K562 (cell line): ENCODE results near the gene TP53I13. TPM values are rescaled to one million over a fixed set of nuclear protein-coding genes. Genes with fewer than 3 reads are reported as not detected.
A peak's percentile ranks its signal among the peaks of the same experiment; 100 is the strongest.

Experiments
- BCOR ChIP-seq: fragments of 450-650 bp; IDR thresholded peaks from 2 replicates; pipeline ENCODE4 v1.6.1; 2016
- BHLHE40 ChIP-seq: IDR thresholded peaks from 2 replicates; pipeline ENCODE4 v1.6.1; 2011; ENCODE audit warnings: low read length, improper control_type of control experiment
- CCNT2 ChIP-seq: IDR thresholded peaks from 2 replicates; pipeline ENCODE4 v1.6.1; 2011; ENCODE audit warnings: borderline replicate concordance, low read depth, mild to moderate bottlenecking, moderate library complexity, mixed read lengths, low read length; ENCODE audit not compliant: insufficient read length; ENCODE audit errors: extremely low read depth
- CTBP1 ChIP-seq: fragments of 450-650 bp; IDR thresholded peaks from 2 replicates; pipeline ENCODE4 v1.6.1; 2016; ENCODE audit warnings: borderline replicate concordance
- FOXK2 ChIP-seq, 2 experiments: fragments of 450-650 bp; IDR thresholded peaks in 1 of 2; conservative IDR thresholded peaks in 1 of 2; 2 replicates each; pipeline ENCODE4 v1.6.1; 2016; ENCODE audit warnings: low read depth in 2 of 2, mild to moderate bottlenecking in 1 of 2
- HDAC1 ChIP-seq, 2 experiments: fragments of 450-650 bp; IDR thresholded peaks; 2 replicates each; pipeline ENCODE4 v1.6.1; 2016 to 2017; ENCODE audit warnings: inconsistent platforms in 1 of 2, mild to moderate bottlenecking in 1 of 2, moderate library complexity in 1 of 2
- PCBP1 ChIP-seq: fragments of 200-400 bp; formaldehyde crosslinking; IDR thresholded peaks from 2 replicates; pipeline ENCODE4 v1.6.1; 2018; ENCODE audit warnings: mild to moderate bottlenecking, low read depth, low read length; ENCODE audit not compliant: poor library complexity, severe bottlenecking
- PURB ChIP-seq: sonication (generic); formaldehyde crosslinking; IDR thresholded peaks from 2 replicates; pipeline ENCODE4 v1.9.0; 2021; ENCODE audit warnings: low read depth, mild to moderate bottlenecking, missing genetic modification reagents
- RB1 ChIP-seq: fragments of 450-650 bp; IDR thresholded peaks from 2 replicates; pipeline ENCODE4 v1.6.1; 2017; ENCODE audit warnings: low read depth, mild to moderate bottlenecking
- TBP ChIP-seq: optimal IDR thresholded peaks from 2 replicates; pipeline ENCODE3; 2011; ENCODE audit warnings: low read depth, low read length, improper control_type of control experiment
- VEZF1 ChIP-seq: fragments of 200-800 bp; sonication (Bioruptor generic); IDR thresholded peaks from 2 replicates; pipeline ENCODE4 v1.6.1; 2017; ENCODE audit warnings: missing genetic modification characterization, missing compliant biosample characterization
- ZFX ChIP-seq: sonication (generic); formaldehyde crosslinking; IDR thresholded peaks from 2 replicates; pipeline ENCODE4 v1.8.0; 2022; ENCODE audit warnings: mild to moderate bottlenecking, missing genetic modification reagents, moderate library complexity
- polyA plus RNA-seq, 8 experiments: library from polyadenylated mRNA; depleted of rRNA in 4 of 8; stranded (reverse) in 5 of 8; unstranded in 3 of 8; fragments of >200 nt; fragmentation: Nextera tagmentation in 2 of 8; fragmentation: Illumina TruSeq in 1 of 8; extraction: Ambion mirVana in 2 of 8; extraction: Trizol in 1 of 8; gene quantifications; 2 replicates each; pipeline versions ENCODE4 v1.2.1 to v1.2.3, GENCODE V29; 2011 to 2014; ENCODE audit warnings: inconsistent platforms in 1 of 8, missing spikeins in 1 of 8
- total RNA-seq, 7 experiments: library from RNA; depleted of rRNA in 6 of 7; stranded (reverse); fragments of >200 nt in 6 of 7; fragmentation: Illumina TruSeq in 2 of 7; extraction: Trizol in 2 of 7; gene quantifications; 2 replicates each; pipeline versions ENCODE4 v1.2.1 to v1.2.3, GENCODE V29; 2011 to 2021; ENCODE audit warnings: low replicate concordance in 1 of 7
- TF ChIP-seq, protein P1 (sequence below): fragments of 450-650 bp; IDR thresholded peaks from 2 replicates; pipeline ENCODE4 v1.6.1; 2016; ENCODE audit warnings: mild to moderate bottlenecking, moderate library complexity
- TF ChIP-seq, protein P2 (sequence below): fragments of 250-450 bp; sonication (Bioruptor Pico); IDR thresholded peaks from 2 replicates; pipeline ENCODE4 v1.9.0; 2021; ENCODE audit warnings: mild to moderate bottlenecking

Gene TP53I13
- total and polyA plus RNA-seq, 9 of the 15 experiments (the other 6 are each of a cell fraction or from before 2014, with no cell fraction given): 0.08 to 28.3 (median 9.1) TPM

GRCh38 chr17:29615492-29616299, 47.2 kb downstream of the TP53I13 start (continued):
- TF ChIP-seq, protein P1, sequence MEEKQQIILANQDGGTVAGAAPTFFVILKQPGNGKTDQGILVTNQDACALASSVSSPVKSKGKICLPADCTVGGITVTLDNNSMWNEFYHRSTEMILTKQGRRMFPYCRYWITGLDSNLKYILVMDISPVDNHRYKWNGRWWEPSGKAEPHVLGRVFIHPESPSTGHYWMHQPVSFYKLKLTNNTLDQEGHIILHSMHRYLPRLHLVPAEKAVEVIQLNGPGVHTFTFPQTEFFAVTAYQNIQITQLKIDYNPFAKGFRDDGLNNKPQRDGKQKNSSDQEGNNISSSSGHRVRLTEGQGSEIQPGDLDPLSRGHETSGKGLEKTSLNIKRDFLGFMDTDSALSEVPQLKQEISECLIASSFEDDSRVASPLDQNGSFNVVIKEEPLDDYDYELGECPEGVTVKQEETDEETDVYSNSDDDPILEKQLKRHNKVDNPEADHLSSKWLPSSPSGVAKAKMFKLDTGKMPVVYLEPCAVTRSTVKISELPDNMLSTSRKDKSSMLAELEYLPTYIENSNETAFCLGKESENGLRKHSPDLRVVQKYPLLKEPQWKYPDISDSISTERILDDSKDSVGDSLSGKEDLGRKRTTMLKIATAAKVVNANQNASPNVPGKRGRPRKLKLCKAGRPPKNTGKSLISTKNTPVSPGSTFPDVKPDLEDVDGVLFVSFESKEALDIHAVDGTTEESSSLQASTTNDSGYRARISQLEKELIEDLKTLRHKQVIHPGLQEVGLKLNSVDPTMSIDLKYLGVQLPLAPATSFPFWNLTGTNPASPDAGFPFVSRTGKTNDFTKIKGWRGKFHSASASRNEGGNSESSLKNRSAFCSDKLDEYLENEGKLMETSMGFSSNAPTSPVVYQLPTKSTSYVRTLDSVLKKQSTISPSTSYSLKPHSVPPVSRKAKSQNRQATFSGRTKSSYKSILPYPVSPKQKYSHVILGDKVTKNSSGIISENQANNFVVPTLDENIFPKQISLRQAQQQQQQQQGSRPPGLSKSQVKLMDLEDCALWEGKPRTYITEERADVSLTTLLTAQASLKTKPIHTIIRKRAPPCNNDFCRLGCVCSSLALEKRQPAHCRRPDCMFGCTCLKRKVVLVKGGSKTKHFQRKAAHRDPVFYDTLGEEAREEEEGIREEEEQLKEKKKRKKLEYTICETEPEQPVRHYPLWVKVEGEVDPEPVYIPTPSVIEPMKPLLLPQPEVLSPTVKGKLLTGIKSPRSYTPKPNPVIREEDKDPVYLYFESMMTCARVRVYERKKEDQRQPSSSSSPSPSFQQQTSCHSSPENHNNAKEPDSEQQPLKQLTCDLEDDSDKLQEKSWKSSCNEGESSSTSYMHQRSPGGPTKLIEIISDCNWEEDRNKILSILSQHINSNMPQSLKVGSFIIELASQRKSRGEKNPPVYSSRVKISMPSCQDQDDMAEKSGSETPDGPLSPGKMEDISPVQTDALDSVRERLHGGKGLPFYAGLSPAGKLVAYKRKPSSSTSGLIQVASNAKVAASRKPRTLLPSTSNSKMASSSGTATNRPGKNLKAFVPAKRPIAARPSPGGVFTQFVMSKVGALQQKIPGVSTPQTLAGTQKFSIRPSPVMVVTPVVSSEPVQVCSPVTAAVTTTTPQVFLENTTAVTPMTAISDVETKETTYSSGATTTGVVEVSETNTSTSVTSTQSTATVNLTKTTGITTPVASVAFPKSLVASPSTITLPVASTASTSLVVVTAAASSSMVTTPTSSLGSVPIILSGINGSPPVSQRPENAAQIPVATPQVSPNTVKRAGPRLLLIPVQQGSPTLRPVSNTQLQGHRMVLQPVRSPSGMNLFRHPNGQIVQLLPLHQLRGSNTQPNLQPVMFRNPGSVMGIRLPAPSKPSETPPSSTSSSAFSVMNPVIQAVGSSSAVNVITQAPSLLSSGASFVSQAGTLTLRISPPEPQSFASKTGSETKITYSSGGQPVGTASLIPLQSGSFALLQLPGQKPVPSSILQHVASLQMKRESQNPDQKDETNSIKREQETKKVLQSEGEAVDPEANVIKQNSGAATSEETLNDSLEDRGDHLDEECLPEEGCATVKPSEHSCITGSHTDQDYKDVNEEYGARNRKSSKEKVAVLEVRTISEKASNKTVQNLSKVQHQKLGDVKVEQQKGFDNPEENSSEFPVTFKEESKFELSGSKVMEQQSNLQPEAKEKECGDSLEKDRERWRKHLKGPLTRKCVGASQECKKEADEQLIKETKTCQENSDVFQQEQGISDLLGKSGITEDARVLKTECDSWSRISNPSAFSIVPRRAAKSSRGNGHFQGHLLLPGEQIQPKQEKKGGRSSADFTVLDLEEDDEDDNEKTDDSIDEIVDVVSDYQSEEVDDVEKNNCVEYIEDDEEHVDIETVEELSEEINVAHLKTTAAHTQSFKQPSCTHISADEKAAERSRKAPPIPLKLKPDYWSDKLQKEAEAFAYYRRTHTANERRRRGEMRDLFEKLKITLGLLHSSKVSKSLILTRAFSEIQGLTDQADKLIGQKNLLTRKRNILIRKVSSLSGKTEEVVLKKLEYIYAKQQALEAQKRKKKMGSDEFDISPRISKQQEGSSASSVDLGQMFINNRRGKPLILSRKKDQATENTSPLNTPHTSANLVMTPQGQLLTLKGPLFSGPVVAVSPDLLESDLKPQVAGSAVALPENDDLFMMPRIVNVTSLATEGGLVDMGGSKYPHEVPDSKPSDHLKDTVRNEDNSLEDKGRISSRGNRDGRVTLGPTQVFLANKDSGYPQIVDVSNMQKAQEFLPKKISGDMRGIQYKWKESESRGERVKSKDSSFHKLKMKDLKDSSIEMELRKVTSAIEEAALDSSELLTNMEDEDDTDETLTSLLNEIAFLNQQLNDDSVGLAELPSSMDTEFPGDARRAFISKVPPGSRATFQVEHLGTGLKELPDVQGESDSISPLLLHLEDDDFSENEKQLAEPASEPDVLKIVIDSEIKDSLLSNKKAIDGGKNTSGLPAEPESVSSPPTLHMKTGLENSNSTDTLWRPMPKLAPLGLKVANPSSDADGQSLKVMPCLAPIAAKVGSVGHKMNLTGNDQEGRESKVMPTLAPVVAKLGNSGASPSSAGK: peak; percentile 87
- TF ChIP-seq BHLHE40 (peak; percentile 42), BCOR (peak; percentile 25; the same call in 1 of the 2 replicates), FOXK2 (conservative IDR thresholded peaks at IDR 0.05 in 1 of 2, IDR thresholded peaks at IDR 0.05 in 1 of 2; ENCODE audit: low read depth in 2 of 2) (no peak), RB1 (0 out of 2 replicates have a peak, but pooled peaks have one; percentile 25), VEZF1 (CRISPR knock-in tag) (peak; percentile 49), PURB (CRISPR knock-in tag) (no peak), CCNT2 (peak; percentile 70), HDAC1 (IDR thresholded peaks at IDR 0.05) (no peak), ZFX (CRISPR knock-in tag) (peak; percentile 48; the same call in 1 of the 2 replicates), PCBP1 (peak; percentile 53), TBP (peak; percentile 53), CTBP1 (peak; percentile 54; the same call in 1 of the 2 replicates)
- TF ChIP-seq, protein P2, sequence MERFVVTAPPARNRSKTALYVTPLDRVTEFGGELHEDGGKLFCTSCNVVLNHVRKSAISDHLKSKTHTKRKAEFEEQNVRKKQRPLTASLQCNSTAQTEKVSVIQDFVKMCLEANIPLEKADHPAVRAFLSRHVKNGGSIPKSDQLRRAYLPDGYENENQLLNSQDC (CRISPR knock-in tag): no peak
